Transverse colon (tissue), 4 donors: ENCODE measurements around the gene TH. TPM values are rescaled to one million over a fixed set of nuclear protein-coding genes. Genes with fewer than 3 reads are reported as not detected.
"Not testable (repeated sequence)": the region's sequence is repeated elsewhere in the genome, so short reads cannot be mapped to it uniquely, and the experiment has no call there.

Experiments used
- DNase-seq: peaks from one replicate; pipeline ENCODE4 v3.0.0-alpha.2; 2019
- H3K27ac ChIP-seq, 4 donors: fragments of 200-600 bp; sonication (generic); 2 replicates each; pipeline ENCODE4 v1.5.1; 2016 to 2018; ENCODE audit warnings: inconsistent platforms in 4 of 4
- H3K27me3 ChIP-seq: fragments of 200-600 bp; sonication (generic); 2 replicates; pipeline ENCODE4 v1.5.1; 2017; ENCODE audit warnings: inconsistent platforms
- H3K36me3 ChIP-seq, 4 donors: fragments of 200-600 bp; sonication (generic); 2 replicates each; pipeline ENCODE4 v1.5.1; 2017 to 2019; ENCODE audit warnings: inconsistent platforms in 4 of 4
- H3K4me1 ChIP-seq, 4 donors: fragments of 200-600 bp; sonication (generic); 2 replicates each; pipeline ENCODE4 v1.5.1; 2017 to 2020; ENCODE audit warnings: inconsistent platforms in 4 of 4
- H3K4me3 ChIP-seq, 4 donors: fragments of 200-600 bp; sonication (generic); 1 replicate in 1 of 4; 2 replicates in 3 of 4; pipeline versions ENCODE4 v1.5.1 to v1.6.1; 2017 to 2019; ENCODE audit warnings: inconsistent platforms in 4 of 4
- H3K9me3 ChIP-seq, 2 donors: fragments of 200-600 bp; sonication (generic); 2 replicates each; pipeline ENCODE4 v1.5.1; 2017 to 2019; ENCODE audit warnings: inconsistent platforms in 2 of 2
- EP300 ChIP-seq: sonication (generic); formaldehyde crosslinking; IDR thresholded peaks from one replicate; pipeline ENCODE4 v1.6.1; 2017; ENCODE audit warnings: antibody characterized with exemption, low read depth
- POLR2A ChIP-seq: fragments of 450-650 bp; IDR thresholded peaks from one replicate; pipeline ENCODE4 v1.6.1; 2016; ENCODE audit warnings: antibody characterized with exemption, mild to moderate bottlenecking, moderate library complexity
- POLR2AphosphoS5 ChIP-seq, 3 donors: sonication (generic); formaldehyde crosslinking; IDR thresholded peaks; one replicate each; pipeline ENCODE4 v1.6.1; 2016; ENCODE audit warnings: antibody characterized with exemption in 3 of 3
- WGBS, 2 donors: methylation state at CpG; one replicate each; pipeline ENCODE4 v1.1.5; 2018; ENCODE audit warnings: low coverage in 1 of 2; 5-methylcytosine and 5-hydroxymethylcytosine counted together
- in situ Hi-C, 4 donors: fragments of 200-750 bp; cut with MboI; loops; one replicate each; pipeline versions ENCODE4 v1.15.0 to v1.15.1; 2017; ENCODE audit warnings: low sequenced_read_pairs in 3 of 4, low pct_ligation_motif_present in 1 of 4, low pct_unique_long_range_greater_than_20kb in 1 of 4
- intact Hi-C: fragments of 100-400 bp; cut with DNase I; formaldehyde crosslinking; loops from one replicate; pipeline ENCODE4 v1.15.1; 2023; ENCODE audit warnings: low total_unique reads
- total RNA-seq, 4 donors: library from RNA; depleted of rRNA; stranded (reverse); fragments of >200 nt; gene quantifications; one replicate each; pipeline ENCODE4 v1.1.0, GENCODE V29; 2016
- TF ChIP-seq, protein P1 (sequence below), 5 experiments: fragments of 200-600 bp in 3 of 5; fragments of 450-650 bp in 2 of 5; sonication (generic) in 3 of 5; IDR thresholded peaks; 1 replicate in 2 of 5; 2 replicates in 3 of 5; pipeline ENCODE4 v1.5.1; 2016 to 2017; ENCODE audit warnings: antibody characterized with exemption in 5 of 5, inconsistent platforms in 3 of 5, mild to moderate bottlenecking in 2 of 5, moderate library complexity in 1 of 5

Gene TH
- total RNA-seq, 4 donors from 2014 or later, result not detected

- 91 to 94% methylated on average over 2 of the region's 2 CpGs for WGBS, 2 donors
- Histone ChIP-seq H3K36me3 (no peaks in the 10 kb centered on the region), H3K4me3 (no peak overlapping the region), H3K4me1 (no peaks in the 10 kb centered on the region), H3K9me3 (no peaks in the 10 kb centered on the region), H3K27ac (no peak overlapping the region), H3K27me3 (peaks cover 18% of the 10 kb centered on the region)
- intact Hi-C loops (no loop called here), in situ Hi-C loops (no loop called here)
- TF ChIP-seq EP300 (no peak), POLR2AphosphoS5 (IDR thresholded peaks at IDR 0.05) (no peak), POLR2A (no peak)
- TF ChIP-seq, protein P1, sequence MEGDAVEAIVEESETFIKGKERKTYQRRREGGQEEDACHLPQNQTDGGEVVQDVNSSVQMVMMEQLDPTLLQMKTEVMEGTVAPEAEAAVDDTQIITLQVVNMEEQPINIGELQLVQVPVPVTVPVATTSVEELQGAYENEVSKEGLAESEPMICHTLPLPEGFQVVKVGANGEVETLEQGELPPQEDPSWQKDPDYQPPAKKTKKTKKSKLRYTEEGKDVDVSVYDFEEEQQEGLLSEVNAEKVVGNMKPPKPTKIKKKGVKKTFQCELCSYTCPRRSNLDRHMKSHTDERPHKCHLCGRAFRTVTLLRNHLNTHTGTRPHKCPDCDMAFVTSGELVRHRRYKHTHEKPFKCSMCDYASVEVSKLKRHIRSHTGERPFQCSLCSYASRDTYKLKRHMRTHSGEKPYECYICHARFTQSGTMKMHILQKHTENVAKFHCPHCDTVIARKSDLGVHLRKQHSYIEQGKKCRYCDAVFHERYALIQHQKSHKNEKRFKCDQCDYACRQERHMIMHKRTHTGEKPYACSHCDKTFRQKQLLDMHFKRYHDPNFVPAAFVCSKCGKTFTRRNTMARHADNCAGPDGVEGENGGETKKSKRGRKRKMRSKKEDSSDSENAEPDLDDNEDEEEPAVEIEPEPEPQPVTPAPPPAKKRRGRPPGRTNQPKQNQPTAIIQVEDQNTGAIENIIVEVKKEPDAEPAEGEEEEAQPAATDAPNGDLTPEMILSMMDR (IDR thresholded peaks at IDR 0.05), result no peak
- no peak for DNase-seq
Measured at GRCh38 chr11:2126520-2127085, 45.0 kb downstream of the TH start.

DNA sequence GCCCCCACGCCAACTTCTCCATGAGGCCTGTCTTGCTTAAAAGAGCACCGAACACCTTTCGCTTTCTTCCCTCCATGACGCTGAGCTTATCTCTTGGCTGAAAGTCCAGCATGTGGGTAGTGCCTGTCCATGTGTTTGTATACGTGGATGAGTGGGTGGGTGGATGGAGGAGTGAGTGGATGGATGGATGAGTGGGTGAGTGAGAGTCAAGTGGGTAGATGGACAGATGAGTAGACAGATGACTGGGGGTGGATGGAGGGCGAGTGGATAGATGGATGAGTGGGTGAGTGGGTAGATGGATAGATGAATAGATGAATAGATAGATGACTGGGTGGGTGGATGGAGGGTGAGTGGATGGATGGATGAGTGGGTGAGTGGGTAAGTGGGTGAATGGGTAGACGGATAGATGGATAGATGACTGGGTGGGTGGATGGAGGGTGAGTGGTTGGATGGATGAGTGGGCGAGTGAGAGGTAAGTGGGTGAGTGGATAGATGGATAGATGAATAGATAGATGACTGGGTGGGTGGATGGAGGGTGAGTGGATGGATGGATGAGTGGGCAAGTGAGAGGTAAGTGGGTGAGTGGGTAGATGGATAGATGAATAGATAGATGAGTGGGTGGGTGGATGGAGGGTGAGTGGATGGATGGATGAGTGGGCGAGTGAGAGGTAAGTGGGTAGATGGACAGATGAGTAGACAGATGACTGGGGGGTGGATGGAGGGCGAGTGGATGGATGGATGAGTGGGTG is 46.7 kb downstream of the TH start:
- H3K36me3 ChIP-seq, in situ Hi-C loops, intact Hi-C loops, H3K4me3 ChIP-seq, H3K27ac ChIP-seq, H3K4me1 ChIP-seq, DNase-seq, H3K9me3 ChIP-seq: not testable (repeated sequence)
- H3K27me3 ChIP-seq, result peaks cover 33% of the 10 kb centered on the region
- WGBS, 2 donors, result 68 to 78% methylated on average over 6 to 10 of the region's 10 CpGs

DNA sequence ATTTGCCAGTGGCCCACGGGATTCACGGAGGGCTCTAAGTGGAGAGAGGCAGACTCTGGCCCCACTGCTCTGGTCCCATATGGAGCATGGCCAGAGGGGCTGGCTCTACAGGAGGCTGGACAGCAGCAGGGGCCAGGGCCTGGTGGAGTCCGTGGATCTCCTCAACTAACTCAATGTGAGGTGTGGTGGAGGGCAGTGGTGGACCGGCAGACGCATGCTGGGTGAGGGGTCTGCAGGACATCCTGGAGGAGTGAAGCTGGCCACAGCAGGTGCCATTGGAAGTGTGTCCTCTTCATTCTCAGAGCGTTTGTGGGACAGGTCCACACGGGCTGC is 48.0 kb downstream of the TH start:
- Histone ChIP-seq H3K4me1 (no peaks in the 10 kb centered on the region), H3K9me3 (no peaks in the 10 kb centered on the region), H3K27me3 (peaks cover 33% of the 10 kb centered on the region), H3K36me3 (no peaks in the 10 kb centered on the region), H3K27ac (no peak overlapping the region), H3K4me3 (no peak overlapping the region)
- intact Hi-C loops, result no loop called here
- TF ChIP-seq EP300 (no peak), POLR2A (no peak), POLR2AphosphoS5 (IDR thresholded peaks at IDR 0.05) (no peak)
- TF ChIP-seq, protein P1 (IDR thresholded peaks at IDR 0.05), result no peak
- DNase-seq, result no peak
- in situ Hi-C loops, result no loop called here
- WGBS, 2 donors, result 78% methylated on average over 7 of the region's 7 CpGs; no CpG with 5 or more reads in 1 of the 2 donors

GRCh38 chr11:2122907-2123627 is 48.5 kb downstream of the TH start:
- intact Hi-C loops (no loop called here), in situ Hi-C loops (no loop called here)
- no peak for DNase-seq
- TF ChIP-seq POLR2A (no peak), POLR2AphosphoS5 (IDR thresholded peaks at IDR 0.05) (no peak), EP300 (no peak)
- TF ChIP-seq, protein P1 (IDR thresholded peaks at IDR 0.05), result no peak
- Histone ChIP-seq H3K4me1 (no peaks in the 10 kb centered on the region), H3K27me3 (peaks cover 33% of the 10 kb centered on the region), H3K27ac (no peak overlapping the region), H3K36me3 (no peaks in the 10 kb centered on the region), H3K4me3 (no peak overlapping the region), H3K9me3 (no peaks in the 10 kb centered on the region)
- WGBS, 2 donors, result 66% methylated on average over 8 of the region's 13 CpGs; no CpG with 5 or more reads in 1 of the 2 donors
